Karpas-422 (cell line): ENCODE data around the gene ALG1L2. TPM values are rescaled to one million over a fixed set of nuclear protein-coding genes. Genes with fewer than 3 reads are reported as not detected.
"Not testable (repeated sequence)": the region's sequence is repeated elsewhere in the genome, so short reads cannot be mapped to it uniquely, and the experiment has no call there.

Source experiments
- DNase-seq: peaks from one replicate; pipeline ENCODE4 v3.0.0-alpha.2; 2015
- H2AFZ ChIP-seq: fragments of 200-600 bp; sonication (generic); 2 replicates; pipeline ENCODE4 v1.6.1; 2014; ENCODE audit warnings: antibody characterized with exemption, low read length, mixed read lengths
- H3K27ac ChIP-seq: fragments of 200-600 bp; sonication (generic); 2 replicates; pipeline ENCODE4 v1.5.1; 2014; ENCODE audit warnings: mild to moderate bottlenecking, low read length, moderate library complexity
- H3K27me3 ChIP-seq: fragments of 200-600 bp; sonication (generic); 2 replicates; pipeline ENCODE4 v1.6.1; 2014; ENCODE audit warnings: low read length, mixed read lengths
- H3K36me3 ChIP-seq: fragments of 200-600 bp; sonication (generic); 2 replicates; pipeline ENCODE4 v1.6.1; 2014; ENCODE audit warnings: low read length, mixed read lengths; ENCODE audit not compliant: insufficient read depth
- H3K4me1 ChIP-seq: fragments of 200-600 bp; sonication (generic); 2 replicates; pipeline ENCODE4 v1.6.1; 2014; ENCODE audit warnings: mild to moderate bottlenecking, low read length, mixed read lengths
- H3K4me2 ChIP-seq: fragments of 200-600 bp; sonication (generic); 2 replicates; pipeline ENCODE4 v1.6.1; 2014; ENCODE audit warnings: low read length, low read depth, mild to moderate bottlenecking; ENCODE audit not compliant: poor library complexity, severe bottlenecking
- H3K4me3 ChIP-seq: fragments of 200-600 bp; sonication (generic); 2 replicates; pipeline ENCODE4 v1.5.1; 2014; ENCODE audit warnings: mild to moderate bottlenecking, antibody characterized with exemption, low read length, mixed read lengths
- H3K79me2 ChIP-seq: fragments of 200-600 bp; sonication (generic); 2 replicates; pipeline ENCODE4 v1.6.1; 2014; ENCODE audit warnings: mild to moderate bottlenecking, low read length, mixed read lengths
- H3K9ac ChIP-seq: fragments of 200-600 bp; sonication (generic); 2 replicates; pipeline ENCODE4 v1.6.0; 2014; ENCODE audit warnings: low read length
- H3K9me2 ChIP-seq: fragments of 200-600 bp; sonication (generic), shearing (Covaris generic); replicated peaks from 2 replicates; pipeline ENCODE4 v1.6.0; 2014; ENCODE audit warnings: mild to moderate bottlenecking, low read length, moderate library complexity; ENCODE audit not compliant: insufficient read depth
- H3K9me3 ChIP-seq: fragments of 300-700, 200-600 bp; sonication (generic); 2 replicates; pipeline ENCODE4 v1.6.1; 2014; ENCODE audit warnings: low read length, mixed read lengths
- H4K20me1 ChIP-seq: fragments of 200-600 bp; sonication (generic); 2 replicates; pipeline ENCODE4 v1.6.1; 2014; ENCODE audit warnings: mild to moderate bottlenecking, antibody characterized with exemption, low read length, low read depth; ENCODE audit not compliant: insufficient read depth
- total RNA-seq: library from RNA; depleted of rRNA; stranded (reverse); fragments of >200 nt; shearing (Covaris generic); gene quantifications from 2 replicates; pipeline ENCODE4 v1.2.3, GENCODE V29; 2014; ENCODE audit warnings: low replicate concordance

ALG1L2 gene
- total RNA-seq, 1 experiment from 2014 or later: not detected

GRCh38 chr3:130111185-130111864, 29.7 kb downstream of the ALG1L2 start:
- peaks cover 10% of the 10 kb centered on the region for H3K4me1 ChIP-seq
- H3K9ac ChIP-seq: peak overlapping the region; percentile 74
- peak overlapping the region; percentile 77 for H3K4me3 ChIP-seq

GRCh38 chr3:130111865-130112747, 30.5 kb downstream of the ALG1L2 start:
- DNase-seq: peak; percentile 98
- not testable (repeated sequence) for H4K20me1 ChIP-seq, H3K9me2 ChIP-seq, H3K9me3 ChIP-seq, H3K36me3 ChIP-seq, H3K27me3 ChIP-seq, H3K4me1 ChIP-seq
- Histone ChIP-seq H3K4me3 (peak overlapping the region; percentile 99), H3K27ac (peak overlapping the region; percentile 75), H2AFZ (peak overlapping the region; percentile 96; the same call in 1 of the 2 replicates), H3K9ac (peak overlapping the region; percentile 96), H3K4me2 (peak overlapping the region; percentile 96), H3K79me2 (peaks cover 11% of the 10 kb centered on the region)

More at GRCh38 chr3:130111185-130111864, 29.7 kb downstream of the ALG1L2 start:
- no peak overlapping the region for H2AFZ ChIP-seq
- no peaks in the 10 kb centered on the region for H3K36me3 ChIP-seq
- H3K27ac ChIP-seq: peak overlapping the region; percentile 14; the same call in 1 of the 2 replicates
- no peaks in the 10 kb centered on the region for H3K9me3 ChIP-seq
- peak; percentile 100 for DNase-seq
- H3K27me3 ChIP-seq: no peaks in the 10 kb centered on the region
- peak overlapping the region; percentile 33 for H3K4me2 ChIP-seq
- H3K9me2 ChIP-seq: no peaks in the 10 kb centered on the region
- no peaks in the 10 kb centered on the region for H4K20me1 ChIP-seq
- peaks cover 11% of the 10 kb centered on the region for H3K79me2 ChIP-seq

- not testable (repeated sequence) for H3K9me2 ChIP-seq, H3K4me1 ChIP-seq, H3K36me3 ChIP-seq, H3K27me3 ChIP-seq, H4K20me1 ChIP-seq, H3K9me3 ChIP-seq
- Histone ChIP-seq H3K27ac (peak overlapping the region; percentile 75), H3K79me2 (peaks cover 11% of the 10 kb centered on the region), H2AFZ (peak overlapping the region; percentile 96; the same call in 1 of the 2 replicates), H3K4me2 (peak overlapping the region; percentile 96), H3K9ac (peak overlapping the region; percentile 96), H3K4me3 (peak overlapping the region; percentile 99)
- peak; percentile 56 for DNase-seq
Measured at GRCh38 chr3:130112748-130113073, 31.1 kb downstream of the ALG1L2 start.

GRCh38 chr3:130115400-130115799, 33.8 kb downstream of the ALG1L2 start:
- H3K9ac ChIP-seq, H3K4me2 ChIP-seq, H3K4me1 ChIP-seq: not testable (repeated sequence)

GRCh38 chr3:130117933-130118332, 36.3 kb downstream of the ALG1L2 start:
- no peaks in the 10 kb centered on the region for H3K36me3 ChIP-seq

More at GRCh38 chr3:130115400-130115799, 33.8 kb downstream of the ALG1L2 start:
- not testable (repeated sequence) for H2AFZ ChIP-seq, DNase-seq, H3K27me3 ChIP-seq, H3K36me3 ChIP-seq, H3K79me2 ChIP-seq, H3K9me2 ChIP-seq, H4K20me1 ChIP-seq, H3K9me3 ChIP-seq, H3K4me3 ChIP-seq, H3K27ac ChIP-seq

GRCh38 chr3:130119824-130120223, 38.2 kb downstream of the ALG1L2 start:
- not testable (repeated sequence) for H3K27ac ChIP-seq

More at GRCh38 chr3:130117933-130118332, 36.3 kb downstream of the ALG1L2 start:
- Histone ChIP-seq H3K4me3 (no peak overlapping the region), H3K4me2 (no peak overlapping the region), H3K27ac (no peak overlapping the region), H3K79me2 (no peaks in the 10 kb centered on the region), H4K20me1 (no peaks in the 10 kb centered on the region), H3K9me2 (no peaks in the 10 kb centered on the region), H3K9me3 (no peaks in the 10 kb centered on the region), H3K9ac (no peak overlapping the region), H2AFZ (no peak overlapping the region), H3K27me3 (no peaks in the 10 kb centered on the region), H3K4me1 (peaks cover 4% of the 10 kb centered on the region)
- no peak for DNase-seq

GRCh38 chr3:130120291-130120690, 38.7 kb downstream of the ALG1L2 start:
- not testable (repeated sequence) for H3K9me3 ChIP-seq, H2AFZ ChIP-seq, H3K36me3 ChIP-seq, DNase-seq, H3K27me3 ChIP-seq, H4K20me1 ChIP-seq, H3K4me1 ChIP-seq, H3K4me2 ChIP-seq, H3K4me3 ChIP-seq, H3K9ac ChIP-seq, H3K79me2 ChIP-seq, H3K27ac ChIP-seq, H3K9me2 ChIP-seq

More at GRCh38 chr3:130119824-130120223, 38.2 kb downstream of the ALG1L2 start:
- H3K9me2 ChIP-seq, H3K79me2 ChIP-seq, H3K4me3 ChIP-seq, H2AFZ ChIP-seq, DNase-seq, H3K9me3 ChIP-seq, H3K4me1 ChIP-seq, H3K36me3 ChIP-seq, H4K20me1 ChIP-seq, H3K9ac ChIP-seq, H3K27me3 ChIP-seq, H3K4me2 ChIP-seq: not testable (repeated sequence)
